ENCODE results near the gene HSD3B7.

- TF ChIP-seq ZNF692 (tag by site-specific recombination; IDR thresholded peaks at IDR 0.05) (no peak), MZF1 (tag by site-specific recombination; IDR thresholded peaks at IDR 0.05; ENCODE audit: borderline replicate concordance) (no peak), ZNF837 (tag by site-specific recombination; IDR thresholded peaks at IDR 0.05) (no peak)
Observed at GRCh38 chr16:31005350-31006085, 20.5 kb downstream of the HSD3B7 start.
